Central memory CD4-positive, alpha-beta T cell (primary cell): Measurements from ENCODE around the gene LUC7L2.
"Not testable (repeated sequence)": the region's sequence is repeated elsewhere in the genome, so short reads cannot be mapped to it uniquely, and the experiment has no call there.

ENCODE experiments used
- DNase-seq: peaks from one replicate; pipeline ENCODE4 v3.0.0; 2022
- total RNA-seq, 3 experiments: gene quantifications; one replicate each; lab custom pipeline; 2026; lab: John Stamatoyannopoulos, UW

Gene LUC7L2, protein sequence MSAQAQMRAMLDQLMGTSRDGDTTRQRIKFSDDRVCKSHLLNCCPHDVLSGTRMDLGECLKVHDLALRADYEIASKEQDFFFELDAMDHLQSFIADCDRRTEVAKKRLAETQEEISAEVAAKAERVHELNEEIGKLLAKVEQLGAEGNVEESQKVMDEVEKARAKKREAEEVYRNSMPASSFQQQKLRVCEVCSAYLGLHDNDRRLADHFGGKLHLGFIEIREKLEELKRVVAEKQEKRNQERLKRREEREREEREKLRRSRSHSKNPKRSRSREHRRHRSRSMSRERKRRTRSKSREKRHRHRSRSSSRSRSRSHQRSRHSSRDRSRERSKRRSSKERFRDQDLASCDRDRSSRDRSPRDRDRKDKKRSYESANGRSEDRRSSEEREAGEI
- 43.2 to 89.1 (median 50.1) reads per million in 3 experiments for total RNA-seq

- DNase-seq = peak; percentile 98
Observed at GRCh38 chr7:139359366-139360209, at the start of gene LUC7L2. TSS of gene LUC7L2 (plus strand) at chr7:139359894. CDS start at chr7:139360262, 368 bp downstream.

DNA sequence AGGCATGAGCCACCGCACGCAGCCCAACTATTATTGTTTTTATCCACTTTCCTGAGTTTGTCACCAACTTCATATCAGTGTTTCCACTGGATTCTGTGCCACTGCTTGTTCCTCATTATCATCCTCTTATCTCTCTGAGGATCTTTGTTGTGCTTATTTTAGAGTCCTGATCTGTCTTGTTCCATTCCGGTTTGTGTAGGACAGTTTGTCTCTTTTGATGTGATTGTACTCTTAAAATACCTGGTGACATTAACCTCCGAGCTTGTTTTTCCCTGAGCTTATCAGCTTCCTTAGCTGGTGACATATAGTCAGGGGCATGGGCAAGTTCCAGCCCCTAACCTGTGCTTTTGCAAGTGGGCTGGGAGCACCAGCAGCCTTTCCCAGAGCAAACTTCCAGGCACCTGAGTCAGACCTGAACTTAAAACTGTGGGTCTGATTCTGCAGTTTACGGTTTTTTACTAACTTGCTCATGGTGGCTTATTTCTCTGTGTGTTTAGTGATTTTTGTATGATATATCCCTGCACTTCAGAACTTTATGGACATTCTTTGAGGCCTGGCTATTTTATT, 41.7 kb upstream of the LUC7L2 start:
- DNase-seq = no peak

- no peak for DNase-seq
Observed at GRCh38 chr7:139321071-139321745, 38.5 kb upstream of the LUC7L2 start.

DNA sequence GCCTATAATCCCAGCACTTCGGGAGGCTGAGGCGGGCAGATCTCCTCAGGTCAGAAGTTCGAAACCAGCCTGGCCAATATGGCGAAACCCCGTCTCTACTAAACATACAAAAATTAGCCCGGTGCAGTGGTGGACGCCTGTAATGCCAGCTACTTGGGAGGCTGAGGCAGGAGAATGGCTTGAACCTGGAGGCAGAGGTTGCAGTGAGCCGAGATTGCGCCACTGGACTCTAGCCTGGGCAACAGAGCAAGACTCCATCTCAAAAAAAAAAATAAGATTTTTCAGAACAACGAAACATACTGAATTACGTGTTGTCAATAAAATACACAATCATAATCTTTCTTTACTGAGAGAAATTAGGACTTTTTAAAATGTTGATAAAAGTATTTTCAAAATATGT, 35.0 kb upstream of the LUC7L2 start:
- DNase-seq = not testable (repeated sequence)

DNA sequence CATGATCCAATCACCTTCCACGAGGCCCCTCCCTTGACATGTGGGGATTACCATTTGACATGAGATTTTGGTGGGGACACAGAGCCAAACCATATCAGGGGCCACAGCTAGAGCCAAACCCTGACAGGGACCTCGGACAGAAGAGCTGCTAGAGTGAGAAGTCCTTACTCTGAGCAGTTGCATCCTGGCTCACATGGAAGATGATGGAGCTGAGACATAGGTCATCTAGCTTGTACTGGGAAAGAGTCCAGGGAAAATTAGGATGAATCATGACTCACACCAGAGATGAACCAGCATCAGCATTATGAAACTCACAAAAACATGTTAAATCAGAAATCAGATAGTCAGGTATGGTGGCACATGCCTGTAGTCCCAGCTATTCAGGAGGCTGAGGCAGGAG, 31.3 kb upstream of the LUC7L2 start:
- DNase-seq = no peak

DNA sequence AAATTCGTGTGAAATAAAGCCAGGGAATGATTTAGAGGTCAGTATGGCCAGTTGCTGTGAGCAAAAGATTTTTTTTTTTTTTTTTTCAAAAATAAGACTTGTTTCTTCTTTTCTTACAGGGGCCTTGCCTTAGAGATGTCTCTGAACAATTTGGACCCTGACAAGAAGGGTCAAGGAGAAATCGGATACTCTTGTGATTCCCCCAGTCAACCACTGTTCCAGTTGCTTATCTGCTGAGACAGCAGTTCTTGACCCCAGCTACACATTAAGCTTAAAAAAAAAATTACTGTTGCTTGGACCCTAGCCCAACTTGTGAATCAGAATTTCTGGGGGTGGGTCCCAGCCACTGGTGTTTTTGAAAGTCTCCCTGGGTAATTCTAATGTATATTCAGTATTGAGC, 30.6 kb upstream of the LUC7L2 start:
- DNase-seq = no peak

- no peak for DNase-seq
Observed at GRCh38 chr7:139330333-139331030, 29.2 kb upstream of the LUC7L2 start.

DNA sequence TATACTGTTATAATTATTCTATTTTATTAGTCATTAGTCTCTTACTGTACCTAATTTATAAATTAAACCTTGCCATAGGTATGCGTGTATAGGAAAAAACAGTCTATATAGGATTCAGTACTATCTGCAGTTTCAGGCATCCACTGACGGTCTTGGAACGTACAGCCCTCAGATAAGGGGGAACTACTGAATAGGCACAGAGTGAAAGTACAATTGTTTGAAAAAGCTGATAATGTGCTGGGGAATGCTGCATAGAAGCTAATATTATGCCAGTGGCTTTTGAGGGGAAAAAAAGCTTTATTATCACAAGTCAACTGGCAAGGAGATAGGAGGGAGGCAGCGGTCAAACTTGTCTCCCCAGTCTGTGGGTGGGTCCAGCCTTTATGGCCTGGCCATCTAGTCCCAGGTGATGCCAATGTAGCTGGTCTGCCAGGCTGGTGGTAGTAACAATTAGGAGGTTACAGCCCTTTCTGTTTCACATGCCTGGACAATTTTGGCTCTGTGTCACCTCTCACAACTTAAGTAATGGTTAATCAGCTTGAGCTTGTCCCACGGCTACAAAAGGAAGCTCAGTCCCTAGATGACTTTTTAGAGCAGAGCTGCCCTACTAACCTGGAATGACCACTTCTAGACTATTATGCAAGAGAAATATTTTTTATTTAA, 26.9 kb upstream of the LUC7L2 start:
- no peak for DNase-seq

DNA sequence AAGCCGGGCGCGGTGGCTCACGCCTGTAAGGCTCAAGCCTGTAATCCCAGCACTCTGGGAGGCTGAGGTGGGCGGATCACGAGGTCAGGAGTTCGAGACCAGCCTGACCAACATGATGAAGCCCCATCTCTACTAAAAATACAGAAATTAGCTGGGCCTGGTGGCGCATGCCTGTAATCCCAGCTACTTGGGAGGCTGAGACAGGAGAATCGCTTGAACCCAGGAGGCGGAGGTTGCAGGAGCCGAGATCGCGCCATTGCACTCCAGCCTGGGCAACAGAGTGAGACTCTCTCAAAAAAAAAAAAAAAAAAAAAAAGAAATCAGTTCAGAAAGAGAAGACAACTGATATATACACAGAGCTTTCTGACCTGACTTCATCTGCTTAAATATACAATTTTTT, 26.3 kb upstream of the LUC7L2 start:
- DNase-seq = not testable (repeated sequence)

DNA sequence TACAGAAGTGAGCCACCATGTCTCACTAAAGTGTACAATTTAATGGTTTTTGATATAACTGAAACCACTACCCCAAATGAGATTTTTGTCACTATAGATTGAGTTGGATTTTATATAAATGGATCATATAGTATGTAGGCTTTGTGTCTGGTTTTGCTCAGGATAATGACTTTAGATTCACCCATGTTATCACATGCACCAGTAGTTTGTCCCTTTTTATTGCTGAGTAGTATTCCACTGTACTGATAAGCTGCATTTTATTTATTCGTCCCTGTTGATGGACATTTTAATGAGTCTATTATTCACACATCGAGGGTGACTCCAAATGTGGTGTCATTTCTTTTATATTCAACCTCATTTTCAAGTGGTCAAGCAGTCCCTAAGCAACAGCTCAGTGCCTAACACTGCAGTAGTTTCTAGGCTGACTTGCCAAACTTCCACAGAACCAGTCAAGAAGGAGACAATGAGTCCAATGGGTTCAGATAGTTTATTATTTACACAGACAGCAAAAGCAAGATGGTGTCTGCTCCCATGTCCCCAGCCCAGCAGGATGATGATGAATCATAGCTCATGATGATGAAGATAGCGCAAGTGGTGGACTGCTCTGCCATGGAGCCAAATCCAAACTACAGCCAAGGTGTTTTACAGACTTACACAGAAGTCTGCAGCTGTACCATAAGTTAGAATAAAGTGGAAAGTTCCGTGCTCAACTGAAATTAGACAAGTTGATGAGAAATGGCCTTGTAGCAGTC, 25.1 kb upstream of the LUC7L2 start:
- no peak for DNase-seq

DNA sequence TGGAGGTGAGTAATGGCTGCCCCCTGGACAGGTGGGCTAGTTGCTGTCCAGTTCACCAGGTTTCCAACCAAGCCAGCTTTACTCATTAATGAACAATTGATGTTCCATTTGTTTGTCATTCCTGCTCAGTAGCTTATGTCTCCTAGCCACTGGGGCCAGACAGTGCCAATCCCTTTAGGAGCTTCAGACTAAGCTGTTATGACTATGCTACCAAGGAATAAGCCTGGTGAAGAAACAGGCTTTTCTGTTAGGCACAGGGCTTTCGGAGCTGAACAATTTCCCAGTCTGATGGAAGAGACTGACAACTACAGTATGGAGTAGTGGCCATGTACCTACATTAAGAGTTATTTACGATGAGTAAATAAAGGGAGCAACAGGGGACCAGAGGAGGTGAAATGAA, 20.7 kb upstream of the LUC7L2 start:
- no peak for DNase-seq

DNA sequence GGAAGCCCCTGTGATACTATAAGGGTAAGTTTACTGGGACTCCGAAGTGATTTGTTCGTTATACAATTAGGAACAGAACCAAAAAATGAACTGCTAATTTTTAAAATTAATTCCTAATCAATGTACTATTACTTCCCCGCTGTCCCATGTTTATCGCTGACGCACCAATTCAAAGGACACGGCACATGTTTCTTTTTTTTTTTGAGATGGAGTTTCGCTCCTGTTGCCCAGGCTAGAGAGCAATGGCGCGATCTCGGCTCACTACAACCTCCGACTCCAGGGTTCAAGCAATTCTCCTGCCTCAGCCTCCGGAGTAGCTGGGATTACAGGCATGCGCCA, 20.0 kb upstream of the LUC7L2 start:
- no peak for DNase-seq

DNA sequence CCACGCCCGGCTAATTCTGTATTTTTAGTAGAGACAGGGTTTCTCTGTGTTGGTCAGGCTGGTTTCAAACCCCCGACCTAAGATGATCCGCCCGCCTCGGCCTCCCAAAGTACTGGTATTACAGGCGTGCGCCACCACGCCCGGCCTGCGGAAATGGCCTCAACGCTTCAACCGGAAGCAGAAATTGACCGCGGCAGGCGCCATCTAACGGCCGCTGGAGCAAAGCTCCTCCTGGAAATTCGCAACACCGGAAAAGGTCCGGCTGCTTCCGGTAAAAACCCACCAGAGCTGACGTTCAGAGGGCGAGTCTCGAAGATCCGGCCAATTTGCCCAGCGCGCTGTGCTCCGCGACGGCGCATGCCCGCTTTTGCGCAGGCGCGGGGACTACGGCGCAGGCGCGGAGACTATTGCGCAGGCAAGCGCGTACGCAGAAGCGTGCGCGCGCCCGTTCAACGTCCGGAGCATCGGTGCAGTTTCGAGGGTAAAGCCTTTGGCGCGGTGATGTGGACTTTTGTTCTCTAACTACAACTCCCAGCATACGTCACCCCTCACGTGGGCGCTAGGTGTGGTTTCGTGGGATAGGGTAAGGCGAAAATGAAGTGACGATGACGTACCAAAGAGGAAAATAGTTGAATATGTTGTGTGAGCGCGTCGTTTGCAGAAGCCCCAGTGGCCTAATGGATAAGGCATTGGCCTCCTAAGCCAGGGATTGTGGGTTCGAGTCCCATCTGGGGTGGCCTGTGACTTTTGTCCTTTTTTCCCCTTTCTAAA, 19.5 kb upstream of the LUC7L2 start:
- peak; percentile 99 for DNase-seq

- DNase-seq = no peak
Observed at GRCh38 chr7:139340808-139341057, 19.0 kb upstream of the LUC7L2 start.

DNA sequence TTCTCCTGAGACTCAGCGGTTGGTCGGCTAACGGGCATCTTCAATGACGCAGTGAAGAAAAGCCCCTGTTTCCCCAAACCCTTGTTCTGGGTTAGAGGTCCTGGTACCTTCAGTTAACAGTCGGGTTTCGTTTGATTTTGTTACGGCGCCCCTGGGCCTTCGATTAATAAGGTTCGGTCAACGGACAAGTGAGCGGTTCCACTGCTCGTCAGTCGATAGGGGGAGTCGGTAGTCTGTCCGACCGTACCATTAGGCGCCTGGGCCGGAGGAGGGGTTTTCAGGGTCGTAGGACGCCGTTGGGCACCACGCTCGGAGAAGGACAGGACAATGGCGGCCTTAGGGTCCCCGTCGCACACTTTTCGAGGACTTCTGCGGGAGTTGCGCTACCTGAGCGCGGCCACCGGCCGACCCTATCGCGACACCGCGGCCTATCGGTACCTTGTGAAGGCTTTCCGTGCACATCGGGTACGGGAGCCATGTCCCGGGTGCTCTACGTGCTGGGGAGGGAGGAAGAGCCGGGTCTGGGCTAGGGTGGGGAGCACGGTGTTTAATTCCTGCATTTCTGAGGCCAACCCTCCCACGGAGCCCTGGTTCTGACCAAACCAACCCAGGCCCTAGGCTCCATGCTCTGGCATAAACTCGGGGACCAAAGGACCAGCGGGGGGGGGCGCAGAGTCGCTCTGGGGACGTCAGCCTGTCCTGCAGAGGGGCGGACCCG, 18.5 kb upstream of the LUC7L2 start, which contains the start of gene FMC1:
Gene FMC1, plus strand, starts transcription at position 280 of the 718 bp plus-strand sequence. Its CDS starts 48 bp downstream, at position 328.
- DNase-seq = peak; percentile 84

DNA sequence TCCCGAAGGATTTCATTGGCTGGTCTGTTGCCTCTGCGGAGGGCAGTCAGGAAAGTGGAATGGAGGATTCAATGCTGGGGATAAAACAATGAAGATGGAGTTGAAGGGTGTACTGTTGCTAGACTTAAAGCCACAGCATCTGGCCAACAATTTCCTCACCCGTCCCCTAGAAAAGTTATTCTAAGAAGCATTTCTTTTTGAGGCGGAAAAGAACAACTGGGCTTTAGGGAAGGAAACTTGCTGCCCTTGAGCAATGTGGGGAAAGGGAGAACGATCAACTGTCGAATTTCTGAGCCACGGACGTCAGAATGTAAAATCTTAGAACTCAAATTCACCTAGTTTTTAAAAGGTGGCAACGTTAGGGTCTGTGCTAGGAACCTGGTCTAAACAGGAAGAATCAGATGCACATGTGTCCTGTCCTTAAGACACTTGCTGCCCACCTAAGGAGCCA, 17.9 kb upstream of the LUC7L2 start:
- DNase-seq = peak; percentile 6

DNA sequence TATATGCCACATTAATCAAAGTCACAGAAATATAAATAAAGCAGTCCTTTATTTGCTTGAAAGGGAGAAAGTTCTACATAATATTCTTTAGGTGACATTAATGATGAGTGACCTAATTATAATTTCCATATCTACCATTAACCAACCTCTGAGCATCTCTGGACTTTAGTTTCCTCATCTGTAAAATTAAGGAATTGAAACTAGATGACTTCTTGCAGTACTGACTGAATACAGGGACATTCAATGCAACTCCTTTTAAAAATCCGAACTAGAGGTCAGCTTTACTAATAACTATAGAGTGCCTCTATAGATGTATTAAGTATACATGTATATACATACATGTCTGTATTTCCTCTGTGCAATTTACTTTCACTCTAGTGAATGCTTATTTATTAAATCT, 14.7 kb upstream of the LUC7L2 start:
- DNase-seq = no peak

DNA sequence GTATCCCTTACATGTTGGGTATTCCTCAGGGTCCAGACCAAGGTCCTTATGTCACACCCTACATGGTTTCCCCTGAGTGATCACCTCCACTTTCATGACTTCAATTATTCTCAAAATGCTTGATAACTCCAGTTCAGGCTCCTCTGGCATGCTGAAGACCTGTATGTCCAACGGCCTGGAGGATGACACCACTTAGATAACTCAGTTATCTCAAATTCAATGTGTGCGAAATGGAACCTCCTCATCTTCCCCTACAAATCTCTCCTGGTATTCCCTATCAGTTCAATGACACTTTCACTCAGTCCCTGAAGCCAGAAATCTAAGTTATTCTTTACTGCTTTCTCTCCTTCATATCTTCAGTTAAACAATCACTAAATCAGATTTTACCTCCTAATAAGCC, 8.7 kb upstream of the LUC7L2 start:
- no peak for DNase-seq

- DNase-seq = no peak
Observed at GRCh38 chr7:139354729-139355128, 5.0 kb upstream of the LUC7L2 start.

- DNase-seq = no peak
Observed at GRCh38 chr7:139355320-139355719, 4.4 kb upstream of the LUC7L2 start.
